ENCODE measurements around the gene TRIM17. TPM values are rescaled to one million over a fixed set of nuclear protein-coding genes. Genes with fewer than 3 reads are reported as not detected.

Gene TRIM17
- polyA plus RNA-seq, 3 donors: not detected

DNA sequence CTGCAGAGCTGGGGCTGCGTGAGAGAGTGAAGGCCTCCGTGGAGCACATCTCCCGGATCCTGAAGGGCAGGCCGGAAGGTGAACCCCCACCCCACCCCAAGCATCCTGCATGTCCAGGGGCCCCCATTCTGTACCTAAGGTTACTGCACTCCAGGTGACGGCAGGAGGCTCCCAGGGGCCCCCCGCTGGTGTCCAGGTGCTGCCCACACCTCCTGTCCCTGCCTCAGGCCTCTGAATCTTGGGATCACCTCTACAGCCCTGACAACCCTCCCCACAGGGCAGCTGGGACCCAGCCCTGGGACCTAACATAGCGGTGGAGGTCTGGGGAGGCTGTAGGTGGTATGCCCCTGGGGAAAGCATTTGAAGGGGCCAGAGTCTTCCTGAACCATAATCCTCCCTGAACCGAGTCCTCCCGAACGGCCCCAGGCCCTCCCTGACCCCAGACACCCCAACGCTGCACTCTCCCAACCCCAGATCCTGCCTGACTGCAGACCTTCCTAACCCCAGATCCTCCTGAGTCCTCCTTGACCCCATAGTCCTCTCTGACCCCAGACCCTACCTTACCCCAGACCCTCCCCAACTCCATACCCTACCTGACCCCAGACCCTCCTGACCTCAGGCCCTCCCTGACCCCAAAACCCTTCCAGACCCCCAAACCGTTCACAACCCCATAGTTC is 43.5 kb downstream of the TRIM17 start:
- H4K20me1 ChIP-seq (ENCODE audit: insufficient read depth, low read length): no peaks in the 10 kb centered on the region
- H3K4me1 Mint-ChIP-seq: no peaks in the 10 kb centered on the region
- no peak overlapping the region for H3K27ac ChIP-seq (ENCODE audit: low read depth in 1 of 2, low read length in 2 of 2)
- H3K27ac Mint-ChIP-seq: no peak overlapping the region
- TF ChIP-seq, protein P1, sequence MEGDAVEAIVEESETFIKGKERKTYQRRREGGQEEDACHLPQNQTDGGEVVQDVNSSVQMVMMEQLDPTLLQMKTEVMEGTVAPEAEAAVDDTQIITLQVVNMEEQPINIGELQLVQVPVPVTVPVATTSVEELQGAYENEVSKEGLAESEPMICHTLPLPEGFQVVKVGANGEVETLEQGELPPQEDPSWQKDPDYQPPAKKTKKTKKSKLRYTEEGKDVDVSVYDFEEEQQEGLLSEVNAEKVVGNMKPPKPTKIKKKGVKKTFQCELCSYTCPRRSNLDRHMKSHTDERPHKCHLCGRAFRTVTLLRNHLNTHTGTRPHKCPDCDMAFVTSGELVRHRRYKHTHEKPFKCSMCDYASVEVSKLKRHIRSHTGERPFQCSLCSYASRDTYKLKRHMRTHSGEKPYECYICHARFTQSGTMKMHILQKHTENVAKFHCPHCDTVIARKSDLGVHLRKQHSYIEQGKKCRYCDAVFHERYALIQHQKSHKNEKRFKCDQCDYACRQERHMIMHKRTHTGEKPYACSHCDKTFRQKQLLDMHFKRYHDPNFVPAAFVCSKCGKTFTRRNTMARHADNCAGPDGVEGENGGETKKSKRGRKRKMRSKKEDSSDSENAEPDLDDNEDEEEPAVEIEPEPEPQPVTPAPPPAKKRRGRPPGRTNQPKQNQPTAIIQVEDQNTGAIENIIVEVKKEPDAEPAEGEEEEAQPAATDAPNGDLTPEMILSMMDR (IDR thresholded peaks at IDR 0.05): no peak
- intact Hi-C loops (cut with micrococcal nuclease): no loop called here
- no peaks in the 10 kb centered on the region for H3K36me3 ChIP-seq (replicated peaks in 1 of 2; ENCODE audit: control insufficient read depth in 1 of 2, insufficient read depth in 2 of 2, low read length in 2 of 2)
- no peak overlapping the region for H3K4me3 Mint-ChIP-seq
- no peaks in the 10 kb centered on the region for H3K9me3 ChIP-seq (replicated peaks in 1 of 2; ENCODE audit: control insufficient read depth in 1 of 2, insufficient read depth in 1 of 2, low read length in 2 of 2)
- DNase-seq: no peak
- peaks cover 0 to 7% of the 10 kb centered on the region in 2 donors for H3K27me3 ChIP-seq (ENCODE audit: control insufficient read depth in 2 of 2, insufficient read depth in 2 of 2, low read length in 2 of 2)
- H3K36me3 Mint-ChIP-seq: no peaks in the 10 kb centered on the region
- 83% methylated on average over 8 of the region's 12 CpGs for whole genome bisulfite sequencing (ENCODE audit: insufficient coverage)
- no peak overlapping the region for H3K9ac ChIP-seq (ENCODE audit: insufficient read depth, low read length, poor library complexity, severe bottlenecking)
- no peaks in the 10 kb centered on the region for H3K4me1 ChIP-seq (ENCODE audit: control insufficient read depth in 1 of 2, insufficient read depth in 2 of 2, low read length in 2 of 2)
- H2AFZ ChIP-seq (ENCODE audit: insufficient read depth, low read depth, low read length, poor library complexity, severe bottlenecking): no peak overlapping the region
- peaks cover 3 to 10% (median 6%) of the 10 kb centered on the region in 3 donors for H3K27me3 Mint-ChIP-seq (ENCODE audit: low read depth in 3 of 3)
- no peak overlapping the region for H3K4me3 ChIP-seq (replicated peaks in 1 of 3; ENCODE audit: low read depth in 2 of 3, low read length in 3 of 3)
- peaks cover 0 to 3% (median 0%) of the 10 kb centered on the region in 7 donors for H3K9me3 Mint-ChIP-seq
- no peak overlapping the region for H3K4me2 ChIP-seq (replicated peaks; ENCODE audit: extremely low read depth, low read length, poor library complexity, severe bottlenecking)
- no peaks in the 10 kb centered on the region for H3K79me2 ChIP-seq (ENCODE audit: insufficient read depth, low read length)

DNA sequence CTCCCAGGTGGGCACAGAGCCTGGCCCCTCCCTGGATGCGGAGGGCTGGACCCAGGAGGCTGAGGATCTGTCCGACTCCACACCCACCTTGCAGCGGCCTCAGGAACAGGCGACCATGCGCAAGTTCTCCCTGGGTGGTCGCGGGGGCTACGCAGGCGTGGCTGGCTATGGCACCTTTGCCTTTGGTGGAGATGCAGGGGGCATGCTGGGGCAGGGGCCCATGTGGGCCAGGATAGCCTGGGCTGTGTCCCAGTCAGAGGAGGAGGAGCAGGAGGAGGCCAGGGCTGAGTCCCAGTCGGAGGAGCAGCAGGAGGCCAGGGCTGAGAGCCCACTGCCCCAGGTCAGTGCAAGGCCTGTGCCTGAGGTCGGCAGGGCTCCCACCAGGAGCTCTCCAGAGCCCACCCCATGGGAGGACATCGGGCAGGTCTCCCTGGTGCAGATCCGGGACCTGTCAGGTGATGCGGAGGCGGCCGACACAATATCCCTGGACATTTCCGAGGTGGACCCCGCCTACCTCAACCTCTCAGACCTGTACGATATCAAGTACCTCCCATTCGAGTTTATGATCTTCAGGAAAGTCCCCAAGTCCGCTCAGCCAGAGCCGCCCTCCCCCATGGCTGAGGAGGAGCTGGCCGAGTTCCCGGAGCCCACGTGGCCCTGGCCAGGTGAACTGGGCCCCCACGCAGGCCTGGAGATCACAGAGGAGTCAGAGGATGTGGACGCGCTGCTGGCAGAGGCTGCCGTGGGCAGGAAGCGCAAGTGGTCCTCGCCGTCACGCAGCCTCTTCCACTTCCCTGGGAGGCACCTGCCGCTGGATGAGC is 44.3 kb downstream of the TRIM17 start:
- intact Hi-C loops (cut with micrococcal nuclease): no loop called here
- WGBS (ENCODE audit: insufficient coverage): 81% methylated on average over 21 of the region's 34 CpGs
- no peaks in the 10 kb centered on the region for H3K4me1 Mint-ChIP-seq
- DNase-seq: no peak
- no peak overlapping the region for H2AFZ ChIP-seq (ENCODE audit: insufficient read depth, low read depth, low read length, poor library complexity, severe bottlenecking)
- H3K9me3 Mint-ChIP-seq: peaks cover 0 to 2% (median 0%) of the 10 kb centered on the region in 7 donors
- H3K4me3 Mint-ChIP-seq: no peak overlapping the region
- no peaks in the 10 kb centered on the region for H3K9me3 ChIP-seq (replicated peaks in 1 of 2; ENCODE audit: control insufficient read depth in 1 of 2, insufficient read depth in 1 of 2, low read length in 2 of 2)
- no peak overlapping the region for H3K27ac Mint-ChIP-seq
- TF ChIP-seq, protein P1 (IDR thresholded peaks at IDR 0.05): no peak
- H3K4me2 ChIP-seq (replicated peaks; ENCODE audit: extremely low read depth, low read length, poor library complexity, severe bottlenecking): no peak overlapping the region
- H3K27ac ChIP-seq (ENCODE audit: low read depth in 1 of 2, low read length in 2 of 2): no peak overlapping the region
- H3K36me3 Mint-ChIP-seq: no peaks in the 10 kb centered on the region
- H3K9ac ChIP-seq (ENCODE audit: insufficient read depth, low read length, poor library complexity, severe bottlenecking): no peak overlapping the region
- H4K20me1 ChIP-seq (ENCODE audit: insufficient read depth, low read length): no peaks in the 10 kb centered on the region
- no peaks in the 10 kb centered on the region for H3K27me3 ChIP-seq (ENCODE audit: control insufficient read depth in 2 of 2, insufficient read depth in 2 of 2, low read length in 2 of 2)
- no peaks in the 10 kb centered on the region for H3K36me3 ChIP-seq (replicated peaks in 1 of 2; ENCODE audit: control insufficient read depth in 1 of 2, insufficient read depth in 2 of 2, low read length in 2 of 2)
- H3K27me3 Mint-ChIP-seq (ENCODE audit: low read depth in 3 of 3): peaks cover 1 to 3% (median 3%) of the 10 kb centered on the region in 3 donors
- H3K79me2 ChIP-seq (ENCODE audit: insufficient read depth, low read length): no peaks in the 10 kb centered on the region
- no peak overlapping the region for H3K4me3 ChIP-seq (replicated peaks in 1 of 3; ENCODE audit: low read depth in 2 of 3, low read length in 3 of 3)
- no peaks in the 10 kb centered on the region for H3K4me1 ChIP-seq (ENCODE audit: control insufficient read depth in 1 of 2, insufficient read depth in 2 of 2, low read length in 2 of 2)
